ENCODE results near the gene LAGE3.

DNA sequence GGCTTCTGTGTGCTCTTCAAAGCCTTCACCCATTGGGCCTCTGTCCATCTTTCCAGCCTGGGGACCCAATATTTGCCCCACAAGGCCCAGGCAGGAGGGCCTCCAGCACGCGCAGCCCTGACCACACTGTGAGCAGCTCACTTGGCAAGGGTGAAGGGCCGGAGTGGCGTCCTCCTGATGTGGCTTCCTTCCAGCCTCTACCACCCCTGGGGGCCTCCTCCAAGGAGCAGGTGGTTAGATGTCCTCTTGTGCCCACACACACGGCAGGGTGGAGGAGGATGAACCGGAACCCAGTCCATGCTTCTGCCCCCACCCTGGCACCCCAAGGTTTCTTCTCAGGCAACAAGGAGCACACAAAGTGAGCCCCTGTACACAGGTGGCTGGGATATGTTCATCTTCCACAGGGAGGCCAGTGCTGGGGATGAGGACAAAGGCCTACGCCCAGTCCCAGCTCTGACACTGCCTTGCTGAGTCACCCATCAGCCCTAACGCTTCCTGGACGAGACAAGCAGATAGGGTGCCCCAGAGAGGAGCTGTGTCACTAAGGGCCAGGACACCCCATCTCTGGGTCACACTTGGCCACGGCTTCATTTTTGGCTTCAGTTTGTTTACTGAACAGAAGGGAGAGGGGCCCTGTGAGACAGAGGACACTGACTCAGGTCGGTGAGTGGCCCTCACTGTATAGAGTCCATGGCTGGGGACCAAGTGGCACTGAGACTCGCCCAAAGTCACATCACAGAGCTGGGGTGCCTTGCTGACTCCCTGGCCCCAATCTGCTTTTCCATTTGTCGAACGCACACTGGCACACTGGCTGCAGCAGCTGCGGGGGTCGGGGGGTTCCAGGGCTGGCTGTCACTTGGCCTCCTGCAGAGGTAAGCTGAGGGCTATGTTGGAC, 5.4 kb upstream of the LAGE3 start:
- TF ChIP-seq EZH2 (IDR thresholded peaks at IDR 0.05; ENCODE audit: borderline replicate concordance, low read length): no peak
- TF ChIP-seq, protein P1, sequence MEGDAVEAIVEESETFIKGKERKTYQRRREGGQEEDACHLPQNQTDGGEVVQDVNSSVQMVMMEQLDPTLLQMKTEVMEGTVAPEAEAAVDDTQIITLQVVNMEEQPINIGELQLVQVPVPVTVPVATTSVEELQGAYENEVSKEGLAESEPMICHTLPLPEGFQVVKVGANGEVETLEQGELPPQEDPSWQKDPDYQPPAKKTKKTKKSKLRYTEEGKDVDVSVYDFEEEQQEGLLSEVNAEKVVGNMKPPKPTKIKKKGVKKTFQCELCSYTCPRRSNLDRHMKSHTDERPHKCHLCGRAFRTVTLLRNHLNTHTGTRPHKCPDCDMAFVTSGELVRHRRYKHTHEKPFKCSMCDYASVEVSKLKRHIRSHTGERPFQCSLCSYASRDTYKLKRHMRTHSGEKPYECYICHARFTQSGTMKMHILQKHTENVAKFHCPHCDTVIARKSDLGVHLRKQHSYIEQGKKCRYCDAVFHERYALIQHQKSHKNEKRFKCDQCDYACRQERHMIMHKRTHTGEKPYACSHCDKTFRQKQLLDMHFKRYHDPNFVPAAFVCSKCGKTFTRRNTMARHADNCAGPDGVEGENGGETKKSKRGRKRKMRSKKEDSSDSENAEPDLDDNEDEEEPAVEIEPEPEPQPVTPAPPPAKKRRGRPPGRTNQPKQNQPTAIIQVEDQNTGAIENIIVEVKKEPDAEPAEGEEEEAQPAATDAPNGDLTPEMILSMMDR (IDR thresholded peaks at IDR 0.05; ENCODE audit: low read length): no peak
